NT2/D1 (cell line): ENCODE data around the gene OTULIN.

Experiments used
- DNase-seq: peaks from one replicate; pipeline ENCODE4 v3.0.0-alpha.2; 2011; ENCODE audit warnings: low read depth, low spot score
- H3K27me3 ChIP-seq: 2 replicates; pipeline ENCODE4 v1.6.0; 2011; ENCODE audit warnings: mild to moderate bottlenecking; ENCODE audit not compliant: insufficient read length, insufficient read depth
- H3K36me3 ChIP-seq: 2 replicates; pipeline ENCODE4 v1.6.1; 2011; ENCODE audit warnings: mild to moderate bottlenecking, low read length, mixed read lengths; ENCODE audit not compliant: insufficient read depth, insufficient read length
- H3K4me1 ChIP-seq: 2 replicates; pipeline ENCODE4 v1.5.1; 2011; ENCODE audit not compliant: insufficient read depth, insufficient read length
- H3K4me3 ChIP-seq: 2 replicates; pipeline ENCODE4 v1.5.1; 2011; ENCODE audit warnings: low read depth; ENCODE audit not compliant: insufficient read length
- H3K9ac ChIP-seq: 2 replicates; pipeline ENCODE4 v1.6.0; 2011; ENCODE audit warnings: low read depth; ENCODE audit not compliant: insufficient read length
- H3K9me3 ChIP-seq: 2 replicates; pipeline ENCODE4 v1.5.1; 2011; ENCODE audit warnings: mild to moderate bottlenecking, low read length; ENCODE audit not compliant: insufficient read depth
- SUZ12 ChIP-seq: IDR thresholded peaks from 2 replicates; pipeline ENCODE4 v1.6.1; 2011; ENCODE audit not compliant: insufficient read length, insufficient read depth; ENCODE audit errors: extremely low read depth
- YY1 ChIP-seq: IDR thresholded peaks from 2 replicates; pipeline ENCODE4 v1.6.1; 2011; ENCODE audit not compliant: insufficient read length, insufficient read depth
- ZNF274 ChIP-seq: IDR thresholded peaks from 2 replicates; pipeline ENCODE4 v1.6.1; 2011; ENCODE audit warnings: mild to moderate bottlenecking, low read depth, low read length

OTULIN gene

GRCh38 chr5:14674983-14675854 lies 10.7 kb downstream of the OTULIN start:
- H3K4me1 ChIP-seq: no peaks in the 10 kb centered on the region
- no peaks in the 10 kb centered on the region for H3K27me3 ChIP-seq
- DNase-seq: no peak
- H3K4me3 ChIP-seq: no peak overlapping the region
- H3K9me3 ChIP-seq: no peaks in the 10 kb centered on the region
- H3K9ac ChIP-seq: no peak overlapping the region
- TF ChIP-seq YY1 (no peak), SUZ12 (no peak), ZNF274 (no peak)
- H3K36me3 ChIP-seq: peaks cover 27% of the 10 kb centered on the region

- no peak overlapping the region for H3K4me3 ChIP-seq
- H3K4me1 ChIP-seq: no peaks in the 10 kb centered on the region
- DNase-seq: no peak
- H3K27me3 ChIP-seq: no peaks in the 10 kb centered on the region
- H3K9me3 ChIP-seq: no peaks in the 10 kb centered on the region
- no peak overlapping the region for H3K9ac ChIP-seq
- TF ChIP-seq YY1: no peak
- no peak for TF ChIP-seq ZNF274
- TF ChIP-seq SUZ12: no peak
- H3K36me3 ChIP-seq: peaks cover 32% of the 10 kb centered on the region
Observed at GRCh38 chr5:14675865-14676300, 11.4 kb downstream of the OTULIN start.

- Histone ChIP-seq H3K4me1 (no peaks in the 10 kb centered on the region), H3K9me3 (no peaks in the 10 kb centered on the region)
Observed at GRCh38 chr5:14676320-14676719, 11.8 kb downstream of the OTULIN start.

GRCh38 chr5:14678773-14679334 lies 14.3 kb downstream of the OTULIN start:
- no peak for TF ChIP-seq ZNF274
- no peaks in the 10 kb centered on the region for H3K27me3 ChIP-seq
- no peak overlapping the region for H3K9ac ChIP-seq
- DNase-seq: no peak
- peaks cover 53% of the 10 kb centered on the region for H3K36me3 ChIP-seq
- H3K9me3 ChIP-seq: no peaks in the 10 kb centered on the region
- H3K4me1 ChIP-seq: no peaks in the 10 kb centered on the region
- H3K4me3 ChIP-seq: no peak overlapping the region

More at GRCh38 chr5:14676320-14676719, 11.8 kb downstream of the OTULIN start:
- Histone ChIP-seq H3K36me3 (peaks cover 34% of the 10 kb centered on the region), H3K27me3 (no peaks in the 10 kb centered on the region), H3K9ac (no peak overlapping the region), H3K4me3 (no peak overlapping the region)
- TF ChIP-seq SUZ12: no peak
- no peak for TF ChIP-seq ZNF274
- TF ChIP-seq YY1: no peak
- no peak for DNase-seq

- no peaks in the 10 kb centered on the region for H3K27me3 ChIP-seq
- H3K9me3 ChIP-seq: no peaks in the 10 kb centered on the region
- no peak overlapping the region for H3K4me3 ChIP-seq
- DNase-seq: no peak
- H3K4me1 ChIP-seq: no peaks in the 10 kb centered on the region
- TF ChIP-seq SUZ12 (no peak), ZNF274 (no peak), YY1 (no peak)
- H3K36me3 ChIP-seq: peaks cover 54% of the 10 kb centered on the region
- no peak overlapping the region for H3K9ac ChIP-seq
Observed at GRCh38 chr5:14679595-14679994, 15.1 kb downstream of the OTULIN start.

GRCh38 chr5:14681236-14681752 lies 16.8 kb downstream of the OTULIN start:
- Histone ChIP-seq H3K9me3 (no peaks in the 10 kb centered on the region), H3K4me3 (no peak overlapping the region), H3K9ac (no peak overlapping the region), H3K36me3 (peaks cover 55% of the 10 kb centered on the region), H3K4me1 (peaks cover 7% of the 10 kb centered on the region), H3K27me3 (no peaks in the 10 kb centered on the region)
- TF ChIP-seq YY1 (no peak), ZNF274 (no peak), SUZ12 (no peak)
- DNase-seq: no peak

- H3K9me3 ChIP-seq: no peaks in the 10 kb centered on the region
- no peak overlapping the region for H3K9ac ChIP-seq
- no peak overlapping the region for H3K4me3 ChIP-seq
- no peaks in the 10 kb centered on the region for H3K27me3 ChIP-seq
- TF ChIP-seq YY1 (no peak), ZNF274 (no peak), SUZ12 (no peak)
- no peak for DNase-seq
- peaks cover 66% of the 10 kb centered on the region for H3K36me3 ChIP-seq
- H3K4me1 ChIP-seq: peaks cover 7% of the 10 kb centered on the region
Observed at GRCh38 chr5:14683906-14684455, 19.5 kb downstream of the OTULIN start.
